CD4-positive, alpha-beta T cell treated with Interleukin-17A for 4 hours (primary cell): Measurements from ENCODE around the gene ADGRD1.

ENCODE experiments used
- DNase-seq: peaks from one replicate; pipeline ENCODE4 v3.0.0-alpha.2; 2020; ENCODE audit warnings: mixed read lengths

ADGRD1 gene

DNA sequence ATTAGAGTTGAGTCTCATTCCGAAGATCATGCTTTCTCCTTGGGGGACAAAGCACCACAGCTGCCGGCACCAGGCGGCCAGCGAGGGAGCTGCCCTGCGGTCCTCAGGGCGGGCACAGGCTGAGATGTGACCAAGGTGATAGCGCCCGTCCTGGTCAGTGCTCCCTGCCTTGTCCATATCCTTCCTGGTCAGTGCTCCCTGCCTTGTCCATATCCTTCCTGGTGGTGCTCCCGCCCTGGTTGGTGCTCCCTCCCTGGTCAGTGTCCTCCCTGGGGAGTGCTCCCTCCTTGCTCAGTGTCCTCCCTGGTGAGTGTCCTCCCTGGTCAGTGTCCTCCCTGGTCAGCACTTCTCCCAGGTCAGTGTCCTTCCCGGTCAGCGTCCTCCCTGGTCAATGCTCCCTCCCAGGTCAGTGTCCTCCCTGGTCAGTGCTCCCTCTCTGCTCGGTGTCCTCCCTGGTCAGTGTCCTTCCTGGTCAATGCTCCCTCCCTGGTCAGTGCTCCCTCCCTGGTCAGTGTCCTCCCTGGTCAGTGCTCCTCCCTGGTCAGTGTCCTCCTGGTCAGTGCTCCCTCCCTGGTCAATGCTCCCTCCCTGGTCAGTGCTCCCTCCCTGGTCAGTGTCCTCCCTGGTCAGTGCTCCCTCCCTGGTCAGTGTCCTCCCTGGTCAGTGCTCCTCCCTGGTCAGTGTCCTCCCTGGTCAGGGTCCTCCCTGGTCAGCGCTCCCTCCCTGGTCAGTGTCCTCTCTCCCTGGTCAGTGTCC lies 92.2 kb downstream of the ADGRD1 start:
- DNase-seq = no peak

DNA sequence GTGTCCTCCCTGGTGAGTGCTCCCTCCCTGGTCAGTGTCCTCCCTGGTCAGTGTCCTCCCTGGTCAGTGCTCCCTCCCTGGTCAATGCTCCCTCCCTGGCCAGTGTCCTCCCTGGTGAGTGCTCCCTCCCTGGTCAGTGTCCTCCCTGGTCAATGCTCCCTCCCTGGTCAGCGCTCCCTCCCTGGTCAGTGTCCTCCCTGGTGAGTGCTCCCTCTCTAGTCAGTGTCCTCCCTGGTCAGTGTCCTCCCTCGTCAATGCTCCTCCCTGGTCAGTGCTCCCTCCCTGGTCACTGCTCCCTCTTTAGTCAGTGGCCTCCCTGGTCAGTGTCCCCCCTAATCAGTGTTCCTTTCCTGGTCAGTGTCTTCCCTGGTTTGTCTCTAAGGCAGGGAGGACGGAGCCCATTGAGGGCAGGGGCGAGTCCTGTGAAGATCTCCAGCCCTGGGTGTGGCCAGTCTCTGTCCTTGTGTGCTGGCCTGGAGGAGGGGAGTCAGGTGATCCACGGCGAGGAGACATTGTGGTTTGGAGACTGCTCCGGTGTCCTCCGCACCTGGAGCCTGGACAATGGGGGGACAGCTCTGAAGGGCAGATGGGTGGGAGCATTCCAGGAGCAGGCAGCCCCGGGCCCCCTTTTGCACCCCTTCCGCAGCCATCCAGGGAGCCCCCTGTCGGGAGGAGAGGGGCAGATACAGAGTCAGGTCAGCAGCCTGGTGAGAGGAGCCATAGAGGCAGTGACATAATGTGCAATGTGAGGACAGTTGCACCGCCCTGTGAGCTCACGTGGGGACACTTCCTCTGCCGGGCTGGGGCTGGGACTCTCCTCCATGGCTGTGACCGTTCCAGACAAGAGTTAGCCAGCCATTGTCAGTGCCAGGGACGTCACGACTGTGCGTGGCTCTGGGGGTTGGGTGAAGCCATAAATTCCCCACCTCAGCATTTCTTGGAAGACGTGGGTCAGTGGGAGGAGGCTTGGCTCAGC lies 93.4 kb downstream of the ADGRD1 start:
- DNase-seq = no peak

DNA sequence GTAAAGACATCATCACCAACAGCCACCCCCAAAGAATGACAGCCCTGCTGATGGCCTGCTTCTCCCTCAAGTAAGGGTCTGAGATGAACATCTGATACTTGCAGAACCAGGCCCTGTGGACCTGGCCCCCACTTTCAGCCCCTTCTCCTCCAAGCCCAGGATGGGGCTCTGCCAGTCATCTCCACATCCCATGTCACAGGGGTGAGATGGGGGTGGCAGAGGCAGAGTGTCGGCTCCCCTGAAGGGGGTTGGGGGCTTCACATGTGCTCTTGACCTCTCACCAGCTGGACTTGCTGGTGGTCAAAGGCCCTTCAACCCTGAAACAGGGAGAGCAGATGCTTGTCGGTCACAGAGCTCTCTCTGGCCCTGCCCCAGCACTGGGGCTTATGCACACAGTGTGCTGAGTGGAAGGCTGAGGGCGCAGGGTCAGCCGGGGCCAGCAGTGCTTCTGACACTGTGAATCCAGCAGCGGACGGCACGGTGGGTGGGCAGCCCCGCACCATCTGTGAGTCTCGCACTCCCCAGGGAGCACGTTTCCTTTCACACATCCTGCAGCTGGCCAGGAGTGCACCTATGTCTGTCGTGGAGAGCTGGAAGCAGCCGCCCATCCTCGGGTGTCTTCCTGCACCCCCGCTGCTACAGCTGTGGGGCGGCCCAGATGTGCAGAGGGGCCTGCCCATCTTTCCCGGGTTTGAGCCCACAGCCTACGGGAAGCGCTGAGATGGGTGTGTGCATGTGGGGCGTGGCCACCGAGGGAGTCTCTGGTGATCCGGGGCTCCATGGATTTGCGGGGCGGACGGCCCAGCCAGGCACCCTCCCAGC lies 94.3 kb downstream of the ADGRD1 start:
- DNase-seq = no peak

- no peak for DNase-seq
Observed at GRCh38 chr12:131048611-131048990, 94.9 kb downstream of the ADGRD1 start.

GRCh38 chr12:131049002-131049401 lies 95.3 kb downstream of the ADGRD1 start:
- no peak for DNase-seq

DNA sequence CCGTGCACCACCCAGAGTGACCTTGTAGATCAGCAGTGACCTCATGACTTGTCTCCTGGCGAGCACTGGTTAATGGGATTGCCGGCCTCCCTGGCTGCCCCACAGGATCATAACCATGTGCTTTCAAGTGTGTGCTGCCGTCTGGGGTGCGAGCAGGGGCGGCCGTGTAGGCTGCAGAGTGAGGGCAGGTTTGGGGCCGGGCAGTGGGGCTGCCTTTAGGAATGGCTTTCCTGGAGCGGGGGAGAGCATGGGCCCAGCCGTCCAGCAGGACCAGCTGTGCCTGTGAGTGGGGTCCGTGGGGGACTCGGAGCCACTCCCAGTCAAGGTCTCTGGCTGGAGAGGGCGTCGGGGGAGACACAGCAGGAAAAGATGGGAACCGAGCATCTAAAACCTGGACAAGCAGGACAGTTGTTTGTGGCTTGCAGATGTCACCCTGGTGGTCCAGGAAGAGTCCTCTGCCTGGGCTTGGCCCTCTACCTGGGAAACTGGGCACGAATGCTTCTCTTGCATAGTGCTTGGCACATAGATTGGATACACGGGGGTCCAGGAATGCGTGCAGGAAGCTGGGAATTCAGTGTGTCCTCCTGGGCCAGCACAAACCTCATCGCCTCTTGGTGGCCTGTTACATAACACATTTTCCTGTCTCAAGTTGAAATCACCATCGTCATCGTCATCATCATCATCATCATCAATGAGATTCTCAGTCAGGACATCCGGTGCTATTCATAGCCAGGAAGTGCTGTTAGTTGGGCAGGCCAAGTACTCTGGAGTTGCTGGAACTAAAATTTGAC lies 96.0 kb downstream of the ADGRD1 start:
- DNase-seq = no peak

GRCh38 chr12:131050463-131051154 lies 96.9 kb downstream of the ADGRD1 start:
- no peak for DNase-seq

GRCh38 chr12:131051155-131051473 lies 97.4 kb downstream of the ADGRD1 start:
- no peak for DNase-seq

- DNase-seq = no peak
Observed at GRCh38 chr12:131052063-131052781, 98.5 kb downstream of the ADGRD1 start.

DNA sequence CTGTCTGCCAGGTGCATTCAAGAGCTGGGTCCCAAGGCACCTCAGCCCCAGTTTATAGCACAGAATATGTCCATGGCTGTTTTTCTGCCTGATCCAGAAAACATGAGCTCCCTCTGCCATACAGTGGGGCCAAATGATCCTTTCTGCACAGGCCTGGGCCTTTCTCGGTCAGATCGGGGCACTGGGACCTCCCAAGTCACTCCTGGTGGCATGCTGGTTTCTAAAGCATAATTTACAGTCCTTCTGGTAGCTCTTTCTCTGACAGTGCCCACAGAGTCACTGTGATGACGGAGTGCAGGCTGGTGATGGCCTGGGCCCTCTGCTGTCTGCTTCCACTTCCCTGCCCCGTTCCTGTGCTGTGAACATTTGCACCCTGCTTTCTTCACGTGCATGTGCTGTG lies 99.2 kb downstream of the ADGRD1 start:
- no peak for DNase-seq

DNA sequence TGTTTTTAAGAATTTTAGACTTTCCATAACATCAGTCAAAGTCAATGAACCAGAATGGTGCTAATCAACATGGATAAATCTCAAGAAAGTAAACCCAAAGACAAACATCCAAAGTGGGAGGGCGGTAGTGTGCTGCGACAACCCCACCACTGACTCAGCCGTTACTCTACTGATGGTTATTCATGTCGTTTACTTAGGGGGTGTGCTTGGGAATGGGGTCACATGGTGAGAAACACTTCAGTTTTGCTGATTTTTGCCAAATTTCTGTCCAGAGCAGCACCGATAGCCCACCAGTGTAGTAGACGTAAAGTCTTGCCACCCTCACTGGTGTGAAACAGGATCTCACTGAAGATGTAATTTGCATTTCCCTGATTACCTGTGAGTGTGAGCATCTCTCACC lies 99.9 kb downstream of the ADGRD1 start:
- no peak for DNase-seq

- no peak for DNase-seq
Observed at GRCh38 chr12:131054345-131055092, 100.8 kb downstream of the ADGRD1 start.

DNA sequence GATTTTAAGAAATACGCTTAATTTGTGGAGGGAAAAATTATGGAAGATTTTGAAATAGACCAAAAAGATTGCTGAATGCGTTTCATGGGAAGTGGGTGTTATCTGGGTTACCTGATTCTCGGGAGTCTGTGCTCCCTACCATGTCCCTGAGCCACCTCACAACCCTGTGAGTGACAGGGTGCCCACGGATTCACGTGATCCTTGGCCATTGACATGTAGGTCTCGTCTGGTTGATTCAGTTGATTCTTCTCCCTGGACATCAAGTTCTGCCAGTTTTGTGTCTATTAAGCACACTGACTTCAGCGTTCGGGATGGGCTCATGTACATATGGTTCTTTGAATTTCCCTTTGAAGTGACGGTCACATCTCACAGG lies 101.4 kb downstream of the ADGRD1 start:
- DNase-seq = no peak

DNA sequence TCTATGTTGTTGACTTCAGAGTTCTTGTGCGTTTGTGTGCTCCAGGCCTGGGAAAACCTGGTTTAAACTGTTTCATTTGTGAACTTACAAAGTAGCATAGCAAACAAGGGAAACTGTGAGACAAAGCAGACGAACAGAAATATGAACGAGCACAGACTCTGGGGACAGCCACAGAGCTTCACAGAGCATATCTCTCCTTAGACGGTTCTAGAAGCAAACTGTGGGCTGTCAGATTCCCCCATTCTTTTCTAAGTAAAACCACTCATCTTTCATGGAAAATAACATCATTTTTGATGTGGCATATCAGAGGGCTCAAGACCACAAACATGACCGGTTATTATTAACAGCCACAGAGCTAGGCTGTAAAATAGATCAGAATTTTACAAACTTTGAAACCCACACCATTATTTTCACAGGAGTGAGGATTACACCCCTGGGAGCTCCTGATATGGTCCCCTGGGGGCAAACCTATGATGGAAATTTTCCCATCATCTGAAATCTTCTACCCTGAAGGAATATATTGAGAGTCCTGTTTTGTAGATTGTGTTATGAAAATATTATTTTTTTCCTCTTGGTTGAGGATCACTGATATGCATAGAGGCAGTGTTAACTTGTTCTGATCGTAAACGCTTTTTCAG lies 102.0 kb downstream of the ADGRD1 start:
- DNase-seq = no peak

DNA sequence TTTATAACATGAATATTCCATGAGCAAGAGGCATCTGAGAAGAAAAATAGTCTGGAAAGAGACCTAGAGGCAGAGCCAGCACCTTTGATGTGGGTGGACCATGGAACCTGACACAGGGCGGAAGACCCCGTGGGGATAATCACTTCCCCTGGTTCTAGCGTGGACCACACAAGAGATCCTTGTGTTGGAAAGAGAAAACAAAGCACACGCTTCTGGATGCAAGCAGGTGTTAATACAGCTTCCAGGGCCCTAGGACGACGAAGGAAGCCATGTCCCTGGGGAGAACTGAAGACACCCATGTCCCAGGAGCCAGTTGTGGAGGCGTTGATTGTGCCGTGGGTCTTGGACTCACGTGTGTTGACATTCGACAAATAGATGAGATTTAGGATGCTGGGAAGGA lies 102.9 kb downstream of the ADGRD1 start:
- DNase-seq = no peak

DNA sequence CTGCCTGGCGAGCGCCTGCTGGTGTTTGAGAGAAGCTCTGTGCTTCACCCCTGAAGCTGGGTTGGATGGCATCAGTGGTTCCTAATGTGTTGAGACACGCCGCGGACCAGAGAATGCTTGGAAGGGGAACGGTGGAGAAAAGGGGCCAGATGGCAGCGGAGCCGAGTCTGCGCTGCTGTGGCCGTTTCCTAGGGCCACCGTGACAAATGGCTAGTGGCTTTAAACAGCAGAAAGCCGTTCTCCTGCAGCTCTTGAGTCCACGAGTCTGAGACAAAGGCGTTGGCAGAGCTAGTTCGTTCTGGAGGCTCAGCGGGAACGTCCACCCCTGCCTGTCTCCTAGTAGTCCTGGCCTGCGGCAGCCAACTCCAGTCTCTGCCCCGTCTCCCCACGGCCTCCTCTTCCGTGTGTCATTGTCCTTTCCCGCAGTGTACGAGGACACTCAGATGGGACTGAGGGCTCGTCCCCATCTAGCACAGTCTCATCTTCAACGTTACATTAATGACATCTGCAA lies 103.6 kb downstream of the ADGRD1 start:
- no peak for DNase-seq

DNA sequence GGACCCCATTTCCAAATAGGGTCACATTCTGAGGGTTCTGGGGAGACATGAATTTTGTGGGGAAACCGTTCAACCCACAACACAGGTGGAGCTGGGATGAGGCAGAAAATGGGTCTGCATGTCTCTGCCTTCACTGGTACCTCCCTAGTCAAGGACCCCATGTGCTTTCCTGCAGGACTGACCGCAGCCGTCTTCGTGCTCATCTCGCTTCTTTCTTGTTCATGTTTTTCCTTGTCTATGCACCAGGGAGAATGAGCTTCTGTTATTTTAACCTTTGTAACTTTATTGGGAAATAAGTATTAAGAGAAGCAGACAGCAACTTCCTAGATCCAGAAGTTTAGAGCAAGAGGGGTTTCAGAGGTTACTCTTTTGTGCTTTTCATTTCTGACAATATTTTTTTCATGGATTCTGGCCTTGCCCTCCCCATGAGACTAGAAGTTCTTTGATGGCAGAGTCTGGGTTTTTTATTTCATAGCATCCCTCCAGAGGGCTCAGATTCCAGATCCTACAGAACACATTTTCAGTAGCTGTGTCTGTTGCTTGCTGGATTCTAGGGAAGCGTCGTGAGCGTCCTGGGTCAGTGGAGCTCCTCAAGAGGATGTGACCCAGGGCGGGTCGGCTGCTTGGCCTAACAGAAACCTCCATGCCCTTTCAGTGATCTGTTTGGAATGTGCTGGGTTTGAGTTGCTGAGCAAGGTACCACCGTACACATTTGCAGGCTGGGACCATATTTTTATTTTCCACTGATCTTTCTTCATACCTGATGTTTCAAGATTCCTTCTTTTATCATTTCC lies 104.2 kb downstream of the ADGRD1 start:
- DNase-seq = no peak

DNA sequence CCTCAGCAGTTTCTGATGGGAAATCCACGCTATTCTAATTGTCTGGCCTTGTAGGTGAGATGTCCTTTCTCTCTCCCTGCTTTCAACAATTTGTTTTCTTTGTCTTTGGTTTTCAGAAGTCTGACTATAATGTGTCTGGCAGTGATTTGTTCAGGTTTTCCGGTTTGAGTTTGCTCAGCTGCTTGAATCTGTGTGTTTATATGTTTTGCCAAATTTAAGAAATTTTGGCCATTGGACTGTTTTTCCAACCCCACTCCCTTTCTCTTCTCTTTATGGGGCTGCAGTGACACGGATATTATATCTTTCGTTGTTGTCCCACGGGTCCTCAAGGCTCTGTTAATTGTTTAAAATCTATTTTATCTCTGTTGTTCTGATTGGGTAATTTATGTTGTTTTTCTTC lies 105.0 kb downstream of the ADGRD1 start:
- DNase-seq = no peak
